PC-3 (cell line): ENCODE data around the gene PPP1R26. TPM values are rescaled to one million over a fixed set of nuclear protein-coding genes. Genes with fewer than 3 reads are reported as not detected.

Experiments used
- ATAC-seq: fragments of 200-7000 bp; cut with Tn5 transposase; 2 replicates; pipeline ENCODE4 v1.9.1; 2020; ENCODE audit warnings: mild to moderate bottlenecking, moderate library complexity
- BruUV-seq: library from RNA; stranded (reverse); fragments of 400-500 nt; replicated peaks from 2 replicates; lab custom pipeline; 2021; lab: Mats Ljungman, UMichigan
- CTCF ChIA-PET: fragments of 300-600 bp; sonication (Branson Sonifier 250); formaldehyde crosslinking; loops from one replicate; lab custom pipeline; 2022; ENCODE audit warnings: antibody characterized with exemption; lab: Charles Lee
- POLR2A ChIA-PET: fragments of 300-600 bp; sonication (Branson Sonifier 250); formaldehyde crosslinking; loops from one replicate; lab custom pipeline; 2022; ENCODE audit warnings: antibody characterized with exemption; ENCODE audit not compliant: unreplicated experiment; lab: Charles Lee
- DNase-seq: peaks from one replicate; pipeline ENCODE4 v3.0.0-alpha.2; 2015
- H2AFZ ChIP-seq: fragments of 300-600 bp; sonication (generic); 2 replicates; pipeline ENCODE4 v1.6.0; 2016; ENCODE audit warnings: antibody characterized with exemption, low read length
- H3F3A ChIP-seq: fragments of 300-600 bp; sonication (generic); one replicate; pipeline ENCODE4 v1.6.0; 2017; ENCODE audit warnings: antibody characterized with exemption, low read length, control low read depth, mild to moderate bottlenecking; ENCODE audit not compliant: unreplicated experiment
- H3K27ac ChIP-seq: fragments of 300-600 bp; sonication (generic); 2 replicates; pipeline ENCODE4 v1.5.1; 2016; ENCODE audit warnings: mild to moderate bottlenecking, low read length
- H3K27me3 ChIP-seq: fragments of 300-600 bp; sonication (generic); 2 replicates; pipeline ENCODE4 v1.6.1; 2016; ENCODE audit warnings: low read length, mixed read lengths
- H3K36me3 ChIP-seq: fragments of 300-600 bp; sonication (generic); 2 replicates; pipeline ENCODE4 v1.6.1; 2016; ENCODE audit warnings: low read depth, mixed run types, low read length, mixed read lengths
- H3K4me1 ChIP-seq: fragments of 300-600 bp; sonication (generic); 2 replicates; pipeline ENCODE4 v1.5.1; 2016; ENCODE audit warnings: low read length; ENCODE audit not compliant: insufficient read depth
- H3K4me2 ChIP-seq: fragments of 300-600 bp; sonication (generic); 2 replicates; pipeline ENCODE4 v1.6.0; 2016; ENCODE audit warnings: low read length
- H3K4me3 ChIP-seq: fragments of 300-600 bp; sonication (generic); 2 replicates; pipeline ENCODE4 v1.5.1; 2016; ENCODE audit warnings: mild to moderate bottlenecking, low read length, mixed read lengths
- H3K79me2 ChIP-seq: fragments of 300-600 bp; sonication (generic); 2 replicates; pipeline ENCODE4 v1.6.1; 2017; ENCODE audit warnings: low read length, mixed read lengths
- H3K9ac ChIP-seq: fragments of 300-600 bp; sonication (generic); 2 replicates; pipeline ENCODE4 v1.6.0; 2016; ENCODE audit warnings: mild to moderate bottlenecking, low read length
- H3K9me2 ChIP-seq: fragments of 300-600 bp; sonication (generic); replicated peaks from 2 replicates; pipeline ENCODE4 v1.6.1; 2016; ENCODE audit warnings: mixed run types, low read length, mixed read lengths
- H3K9me3 ChIP-seq: fragments of 300-600 bp; sonication (generic); 2 replicates; pipeline ENCODE4 v1.6.1; 2016; ENCODE audit warnings: low read length, mixed read lengths
- H4K20me1 ChIP-seq: fragments of 300-600 bp; sonication (generic); 2 replicates; pipeline ENCODE4 v1.6.1; 2016; ENCODE audit warnings: low read length, mixed read lengths
- CTCF ChIP-seq: fragments of 300-600 bp; sonication (generic); conservative IDR thresholded peaks from 2 replicates; pipeline ENCODE4 v1.5.1; 2017; ENCODE audit warnings: antibody characterized with exemption, low read depth, mild to moderate bottlenecking, low read length
- EZH2 ChIP-seq: fragments of 300-600 bp; sonication (generic); IDR thresholded peaks from one replicate; pipeline ENCODE4 v1.6.1; 2017; ENCODE audit warnings: antibody characterized with exemption, mild to moderate bottlenecking, low read length; ENCODE audit not compliant: unreplicated experiment
- EZH2phosphoT487 ChIP-seq: fragments of 300-600 bp; sonication (generic); IDR thresholded peaks from 2 replicates; pipeline ENCODE4 v1.6.1; 2018; ENCODE audit warnings: mild to moderate bottlenecking, antibody characterized with exemption, low read length, borderline replicate concordance
- intact Hi-C: fragments of 100-400 bp; cut with micrococcal nuclease; formaldehyde crosslinking; loops from 2 replicates; pipeline ENCODE4 v1.9.0; 2023
- total RNA-seq: library from RNA; depleted of rRNA; stranded (reverse); fragments of >200 nt; gene quantifications from 2 replicates; pipeline ENCODE4 v1.2.3, GENCODE V29; 2014

The PPP1R26 gene
- total RNA-seq, 1 experiment from 2014 or later = 22.6 TPM

GRCh38 chr9:135473972-135474543, 5.5 kb upstream of the PPP1R26 start:
- peaks cover 18% of the 10 kb centered on the region for H3K4me1 ChIP-seq
- ATAC-seq = no peak
- peaks cover 34% of the 10 kb centered on the region for H3K79me2 ChIP-seq
- H3K9me2 ChIP-seq = no peaks in the 10 kb centered on the region
- ChIA-PET CTCF (no interaction called here), POLR2A (no interaction called here)
- no peak for DNase-seq
- BruUV-seq = no TSS peak
- H2AFZ ChIP-seq = no peak overlapping the region
- no peaks in the 10 kb centered on the region for H3F3A ChIP-seq
- H3K4me3 ChIP-seq = no peak overlapping the region
- intact Hi-C loops = no loop called here
- H4K20me1 ChIP-seq = no peaks in the 10 kb centered on the region
- H3K9me3 ChIP-seq = no peaks in the 10 kb centered on the region
- no peaks in the 10 kb centered on the region for H3K36me3 ChIP-seq
- H3K27me3 ChIP-seq = no peaks in the 10 kb centered on the region
- TF ChIP-seq CTCF = no peak
- no peak for TF ChIP-seq EZH2
- TF ChIP-seq EZH2phosphoT487 = no peak
- no peak overlapping the region for H3K4me2 ChIP-seq
- H3K9ac ChIP-seq = no peak overlapping the region
- no peak overlapping the region for H3K27ac ChIP-seq

DNA sequence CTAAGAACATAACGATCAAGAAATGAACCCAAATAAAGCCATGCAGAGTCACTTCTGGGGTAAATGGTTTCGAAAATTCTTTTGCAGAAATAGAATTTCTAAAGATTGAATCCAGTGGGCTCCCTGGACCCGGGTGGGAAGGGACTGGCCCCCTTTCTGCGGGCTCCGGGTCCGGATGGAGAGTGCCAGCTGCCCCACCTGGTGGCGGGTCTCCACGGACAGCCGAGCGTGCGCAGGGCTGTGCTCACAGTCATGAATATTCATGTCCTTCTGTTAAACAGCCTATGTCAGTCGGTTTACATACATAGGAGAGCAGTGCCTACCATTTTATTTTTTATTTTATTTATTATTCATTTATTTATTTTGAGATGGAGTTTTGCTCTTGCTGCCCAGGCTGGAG, 4.7 kb upstream of the PPP1R26 start:
- Histone ChIP-seq H3K27ac (no peak overlapping the region), H3K27me3 (no peaks in the 10 kb centered on the region), H3K4me2 (no peak overlapping the region), H2AFZ (no peak overlapping the region), H3K4me1 (peaks cover 11% of the 10 kb centered on the region), H3K9me2 (no peaks in the 10 kb centered on the region), H3K9ac (no peak overlapping the region), H3K79me2 (peaks cover 34% of the 10 kb centered on the region), H4K20me1 (no peaks in the 10 kb centered on the region), H3K9me3 (no peaks in the 10 kb centered on the region), H3K36me3 (no peaks in the 10 kb centered on the region), H3F3A (no peaks in the 10 kb centered on the region), H3K4me3 (no peak overlapping the region)
- ChIA-PET CTCF (no interaction called here), POLR2A (no interaction called here)
- 0 out of 2 replicates have a peak, but pooled peaks have one; percentile 28 for TF ChIP-seq CTCF
- no peak for TF ChIP-seq EZH2phosphoT487
- no peak for TF ChIP-seq EZH2
- DNase-seq = no peak
- intact Hi-C loops = no loop called here
- no peak for ATAC-seq
- no TSS peak for BruUV-seq

DNA sequence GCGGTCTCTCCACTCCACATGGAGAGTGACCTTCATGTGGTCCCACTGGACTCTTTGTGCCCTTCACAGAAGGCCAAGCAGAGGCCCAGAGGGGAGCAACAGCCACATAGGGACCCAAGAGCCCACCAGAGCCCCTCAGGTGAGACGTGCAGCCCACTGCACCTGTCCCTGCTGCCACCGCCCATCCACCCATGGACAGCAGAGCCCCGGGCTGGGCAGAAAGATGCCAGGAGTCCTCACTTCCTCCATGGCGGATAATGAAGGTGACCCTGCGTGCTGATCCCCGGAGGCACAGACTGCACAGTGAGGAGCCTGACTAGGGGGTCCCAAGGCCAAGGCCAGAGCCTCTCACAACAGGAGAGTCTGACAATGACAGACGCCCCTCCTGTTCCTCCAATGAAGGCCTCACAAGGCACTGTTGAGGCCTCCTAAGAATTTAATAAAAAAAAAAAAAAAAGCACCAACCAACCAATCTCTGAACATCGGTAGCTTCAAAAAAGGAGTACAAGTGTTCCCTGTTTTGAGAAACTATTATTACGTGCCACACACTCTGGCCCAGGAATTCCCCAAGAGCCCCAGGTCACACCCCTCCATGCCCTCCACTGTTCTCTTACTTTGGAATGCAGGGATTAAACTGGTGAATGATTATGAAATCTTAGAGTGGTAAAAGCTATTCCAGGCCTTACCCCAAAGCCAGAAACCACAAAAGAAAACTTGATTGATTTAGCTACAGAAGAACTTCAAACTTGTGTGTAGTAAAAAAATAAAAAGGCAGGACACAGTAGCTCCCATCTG, 2.8 kb upstream of the PPP1R26 start:
- no peaks in the 10 kb centered on the region for H4K20me1 ChIP-seq
- peaks cover 50% of the 10 kb centered on the region for H3K79me2 ChIP-seq
- no peaks in the 10 kb centered on the region for H3K36me3 ChIP-seq
- POLR2A ChIA-PET = interaction anchor here (0.6 kb wide), 1 partner anchor 260 kb away, joined by 9 read pairs; no protein-coding TSS in a partner anchor
- BruUV-seq = no TSS peak
- no peaks in the 10 kb centered on the region for H3K27me3 ChIP-seq
- H3K4me2 ChIP-seq = no peak overlapping the region
- 0 out of 2 replicates have a peak, but pooled peaks cover 7% of the 10 kb centered on the region for H3K4me1 ChIP-seq
- no peak overlapping the region for H3K9ac ChIP-seq
- TF ChIP-seq CTCF (no peak), EZH2phosphoT487 (no peak), EZH2 (no peak)
- CTCF ChIA-PET = no interaction called here
- no peak for ATAC-seq
- no peaks in the 10 kb centered on the region for H3K9me3 ChIP-seq
- intact Hi-C loops = no loop called here
- no peak overlapping the region for H3K4me3 ChIP-seq
- H3K27ac ChIP-seq = no peak overlapping the region
- no peaks in the 10 kb centered on the region for H3K9me2 ChIP-seq
- H2AFZ ChIP-seq = no peak overlapping the region
- H3F3A ChIP-seq = no peaks in the 10 kb centered on the region
- no peak for DNase-seq
